GM18951 (cell line): ENCODE results near the gene SRRM5.
"Not testable (repeated sequence)": the region's sequence is repeated elsewhere in the genome, so short reads cannot be mapped to it uniquely, and the experiment has no call there.

Source experiments
- POLR2A ChIP-seq: IDR thresholded peaks from 4 replicates; pipeline ENCODE4 v1.6.1; 2011; ENCODE audit warnings: mild to moderate bottlenecking; ENCODE audit not compliant: insufficient read length, insufficient read depth; ENCODE audit errors: extremely low read depth
- in situ Hi-C: fragments of 300-500 bp; cut with MboI; formaldehyde crosslinking; loops from one replicate; pipeline ENCODE4 v1.12.0; 2022; ENCODE audit warnings: low sequenced_read_pairs, mixed read lengths, inconsistent platforms; ENCODE audit not compliant: unreplicated experiment

The SRRM5 gene

GRCh38 chr19:43639519-43640423 is 27.9 kb downstream of the SRRM5 start, which contains the start of gene CADM4:
TSS of gene CADM4 (minus strand) at chr19:43639850. CDS start at chr19:43639790, 60 bp downstream.
- in situ Hi-C loops, result no loop called here
- no peak for TF ChIP-seq POLR2A

GRCh38 chr19:43640424-43640757 is 28.5 kb downstream of the SRRM5 start:
- no peak for TF ChIP-seq POLR2A
- in situ Hi-C loops, result no loop called here

- no peak for TF ChIP-seq POLR2A
- in situ Hi-C loops, result no loop called here
Measured at GRCh38 chr19:43641333-43641732, 29.4 kb downstream of the SRRM5 start.

- no peak for TF ChIP-seq POLR2A
- in situ Hi-C loops, result no loop called here
Measured at GRCh38 chr19:43642531-43642930, 30.6 kb downstream of the SRRM5 start.

GRCh38 chr19:43643326-43643725 is 31.4 kb downstream of the SRRM5 start:
- in situ Hi-C loops, result no loop called here
- no peak for TF ChIP-seq POLR2A

GRCh38 chr19:43644181-43644580 is 32.3 kb downstream of the SRRM5 start:
- in situ Hi-C loops, result no loop called here
- TF ChIP-seq POLR2A, result no peak

GRCh38 chr19:43648633-43649032 is 36.7 kb downstream of the SRRM5 start:
- TF ChIP-seq POLR2A, result no peak
- in situ Hi-C loops, result no loop called here

GRCh38 chr19:43649514-43649913 is 37.6 kb downstream of the SRRM5 start:
- TF ChIP-seq POLR2A, result no peak

GRCh38 chr19:43650276-43650675 is 38.4 kb downstream of the SRRM5 start:
- in situ Hi-C loops, result not testable (repeated sequence)

More at GRCh38 chr19:43649514-43649913, 37.6 kb downstream of the SRRM5 start:
- in situ Hi-C loops, result no loop called here

GRCh38 chr19:43651758-43652545 is 40.1 kb downstream of the SRRM5 start:
- in situ Hi-C loops, result no loop called here
- no peak for TF ChIP-seq POLR2A

- in situ Hi-C loops, result no loop called here
- no peak for TF ChIP-seq POLR2A
Measured at GRCh38 chr19:43652546-43652874, 40.6 kb downstream of the SRRM5 start.

GRCh38 chr19:43656436-43656835 is 44.5 kb downstream of the SRRM5 start:
- in situ Hi-C loops, result no loop called here
- TF ChIP-seq POLR2A, result no peak

- no peak for TF ChIP-seq POLR2A
- in situ Hi-C loops, result no loop called here
Measured at GRCh38 chr19:43658001-43658400, 46.1 kb downstream of the SRRM5 start.

- in situ Hi-C loops, result no loop called here
- no peak for TF ChIP-seq POLR2A
Measured at GRCh38 chr19:43658494-43658893, 46.6 kb downstream of the SRRM5 start.

GRCh38 chr19:43660301-43660970 is 48.5 kb downstream of the SRRM5 start:
- in situ Hi-C loops, result no loop called here
- no peak for TF ChIP-seq POLR2A
